ES-I3 (cell line): Measurements from ENCODE around the gene IL36RN.

Experiments
- H3K36me3 ChIP-seq: 2 replicates; pipeline ENCODE4 v1.6.1; 2013; ENCODE audit warnings: mild to moderate bottlenecking, low read length, control low read depth, moderate library complexity; ENCODE audit not compliant: insufficient read depth
- H3K4me1 ChIP-seq: 2 replicates; pipeline ENCODE4 v1.6.1; 2013; ENCODE audit warnings: mild to moderate bottlenecking, control low read depth, low read length; ENCODE audit not compliant: insufficient read depth
- H3K9ac ChIP-seq: 2 replicates; pipeline ENCODE4 v1.6.1; 2013; ENCODE audit warnings: low read depth, mild to moderate bottlenecking, low read length, moderate library complexity
- H3K9me3 ChIP-seq: 2 replicates; pipeline ENCODE4 v1.6.1; 2013; ENCODE audit warnings: mild to moderate bottlenecking, low read length, moderate library complexity; ENCODE audit not compliant: control insufficient read depth, insufficient read depth

Gene IL36RN

DNA sequence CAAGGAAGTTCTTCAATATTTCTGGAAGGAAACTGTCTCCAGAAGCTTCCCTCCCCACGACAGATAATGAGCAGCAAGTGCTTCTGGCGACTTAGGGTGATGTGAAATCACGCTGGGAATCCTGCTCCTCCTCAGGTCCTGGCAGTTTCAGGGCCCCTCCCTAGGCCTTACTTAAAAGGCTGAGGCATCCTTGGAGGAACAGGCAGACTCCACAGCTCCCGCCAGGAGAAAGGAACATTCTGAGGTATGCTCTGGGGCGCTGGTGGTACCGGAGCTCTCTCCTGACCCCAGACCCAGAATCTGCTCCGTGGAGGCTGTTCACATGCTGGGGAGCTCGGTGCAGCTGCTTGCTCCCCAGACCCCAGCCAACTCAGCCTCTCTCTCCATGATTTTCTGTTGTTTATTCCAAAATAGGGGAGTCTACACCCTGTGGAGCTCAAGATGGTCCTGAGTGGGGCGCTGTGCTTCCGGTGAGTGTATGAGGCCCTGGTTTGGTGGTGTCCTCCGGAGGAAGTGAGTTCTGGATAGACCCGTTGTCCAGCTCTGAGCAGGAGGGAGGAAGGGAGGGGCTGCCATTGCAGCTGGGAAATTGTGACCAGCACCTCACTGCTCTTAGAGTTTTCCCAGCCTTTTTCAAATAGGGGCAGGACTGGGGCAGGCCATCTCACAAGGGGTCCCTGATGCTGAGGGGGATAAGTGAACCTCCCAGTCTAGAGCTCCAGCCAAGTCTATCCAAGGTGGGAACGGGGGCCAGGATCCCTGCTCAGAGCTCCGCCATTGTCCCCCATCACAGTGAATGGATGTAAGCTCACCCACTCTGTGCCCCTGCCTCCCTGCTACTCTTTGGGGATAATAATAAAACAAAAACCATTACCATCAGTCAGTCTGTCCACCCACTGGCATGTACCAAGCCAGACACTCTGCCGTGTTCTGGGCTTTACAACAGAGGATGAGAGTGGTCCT lies at the start of gene IL36RN:
Gene IL36RN, plus strand, starts transcription at position 201 of the 963 bp plus-strand sequence. Its CDS starts 241 bp downstream, at position 442.
- H3K9ac ChIP-seq: no peak within 1 kb of the TSS
- H3K36me3 ChIP-seq: no peaks in the 10 kb centered on the region
- peaks cover 7% of the 10 kb centered on the region for H3K9me3 ChIP-seq
- H3K4me1 ChIP-seq: no peaks in the 10 kb centered on the region

DNA sequence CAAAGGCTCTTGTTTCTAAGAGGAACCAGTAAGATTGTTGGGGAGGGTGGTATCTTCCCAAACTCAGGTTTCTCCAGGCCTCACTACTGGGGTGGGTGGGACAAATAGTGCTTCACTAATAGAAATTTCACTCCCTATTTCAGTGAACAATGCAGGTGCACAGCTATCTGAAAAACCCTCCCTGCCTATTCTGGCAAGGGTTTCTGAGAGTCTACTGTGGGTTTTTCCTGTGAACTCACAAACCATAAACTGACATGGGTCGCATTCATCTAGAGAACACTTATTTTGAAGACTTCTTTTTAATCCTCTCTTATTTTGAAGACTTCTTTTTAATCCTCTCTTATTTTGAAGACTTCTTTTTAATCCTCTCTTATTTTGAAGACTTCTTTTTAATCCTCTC lies 49.4 kb upstream of the IL36RN start:
- no peaks in the 10 kb centered on the region for H3K9me3 ChIP-seq
- no peaks in the 10 kb centered on the region for H3K4me1 ChIP-seq
- no peak overlapping the region for H3K9ac ChIP-seq
- no peaks in the 10 kb centered on the region for H3K36me3 ChIP-seq

DNA sequence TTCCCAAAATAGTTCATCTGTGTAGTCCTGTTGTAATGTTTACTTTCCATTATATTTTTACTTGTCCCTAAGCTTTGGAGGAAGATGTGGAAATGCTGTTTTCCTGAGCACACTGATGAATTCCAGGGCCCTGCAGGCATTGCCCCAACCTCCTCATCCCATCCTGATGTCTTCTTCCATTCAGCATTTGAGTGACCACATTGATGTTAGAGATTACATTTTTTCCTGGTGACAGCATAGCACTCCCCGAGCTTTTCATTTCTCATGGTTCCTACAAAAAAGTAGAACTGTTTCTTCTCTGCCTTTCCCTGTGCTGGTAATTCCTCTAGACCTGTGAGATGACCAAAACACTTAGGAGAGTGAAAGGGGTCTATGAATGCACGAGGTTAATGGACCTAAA lies 48.9 kb upstream of the IL36RN start:
- no peaks in the 10 kb centered on the region for H3K4me1 ChIP-seq

DNA sequence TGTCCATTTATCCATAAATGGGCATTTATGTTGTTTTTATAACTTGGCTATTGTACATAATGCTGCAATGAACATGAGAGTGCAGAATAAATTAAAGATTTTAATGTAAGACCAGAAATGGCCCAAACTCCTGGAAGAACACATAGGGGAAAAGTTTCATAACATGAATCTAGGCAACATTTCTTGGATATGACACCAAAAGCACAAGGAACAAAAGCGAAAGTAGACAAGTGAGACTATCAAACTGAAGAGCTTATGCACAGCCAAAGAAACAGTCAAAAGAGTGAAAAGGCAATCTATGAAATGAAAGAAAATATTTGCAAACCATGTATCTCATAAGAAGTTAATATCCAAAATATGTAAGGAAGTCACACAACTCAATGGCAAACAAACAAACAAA lies 47.9 kb upstream of the IL36RN start:
- Histone ChIP-seq H3K36me3 (no peaks in the 10 kb centered on the region), H3K9me3 (no peaks in the 10 kb centered on the region), H3K9ac (no peak overlapping the region), H3K4me1 (no peaks in the 10 kb centered on the region)

More for the DNA sequence above, 48.9 kb upstream of the IL36RN start:
- Histone ChIP-seq H3K9ac (no peak overlapping the region), H3K9me3 (no peaks in the 10 kb centered on the region), H3K36me3 (no peaks in the 10 kb centered on the region)

DNA sequence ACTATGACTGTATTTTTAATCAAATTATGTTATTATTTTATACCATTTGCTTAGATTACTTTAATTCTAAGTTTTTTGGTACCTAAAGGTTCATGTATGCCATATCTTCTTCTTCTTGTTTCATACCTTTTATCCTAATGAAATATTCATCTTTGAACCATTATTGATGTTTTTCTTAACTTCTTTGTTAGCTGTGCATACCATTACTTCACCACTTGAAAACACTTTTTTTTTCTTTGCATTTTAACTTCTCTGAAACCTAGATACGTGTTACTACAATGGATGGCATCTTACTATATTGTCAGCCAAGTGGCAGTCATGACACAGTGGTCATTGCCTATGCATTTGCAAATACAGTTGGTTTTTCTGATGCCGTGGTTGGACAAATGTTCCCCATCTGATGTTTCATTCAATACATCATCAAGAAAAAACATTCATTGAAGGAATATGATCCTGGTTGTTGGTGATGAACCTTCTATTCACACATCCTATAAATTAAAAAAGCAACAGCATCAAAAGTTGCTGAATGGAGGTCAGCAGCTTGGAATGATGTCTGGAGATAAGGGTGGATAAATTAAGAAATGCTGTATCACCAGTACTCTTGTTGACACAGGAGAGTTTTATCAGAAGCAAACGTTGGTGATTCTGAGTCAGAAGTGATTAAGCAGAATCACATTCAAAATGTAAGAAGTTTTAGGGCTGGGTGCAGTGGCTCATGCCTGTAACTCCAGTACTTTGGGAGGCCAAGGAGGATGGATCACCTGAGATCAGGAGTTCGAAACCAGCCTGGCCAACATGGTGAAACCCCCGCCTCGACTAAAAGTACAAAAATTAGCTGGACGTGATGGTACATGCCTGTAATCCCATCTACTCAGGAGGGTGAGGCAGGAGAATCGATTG lies 46.3 kb upstream of the IL36RN start:
- Histone ChIP-seq H3K9me3 (no peaks in the 10 kb centered on the region), H3K4me1 (no peaks in the 10 kb centered on the region), H3K36me3 (no peaks in the 10 kb centered on the region), H3K9ac (no peak overlapping the region)

DNA sequence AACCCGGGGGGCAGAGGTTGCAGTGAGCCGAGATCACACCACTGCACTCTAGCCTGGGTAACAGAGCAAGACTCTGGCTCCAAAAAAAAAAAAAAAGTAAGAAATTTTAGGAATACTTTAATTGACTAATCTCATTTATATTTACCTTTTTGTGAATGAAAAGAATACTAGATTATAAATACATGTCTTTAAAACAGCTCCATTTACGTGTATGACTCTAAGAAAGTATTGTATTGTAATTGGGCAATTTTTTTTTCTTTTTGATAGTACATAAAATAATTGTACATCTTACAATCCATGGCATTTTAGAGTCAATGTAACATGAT lies 45.7 kb upstream of the IL36RN start:
- no peaks in the 10 kb centered on the region for H3K9me3 ChIP-seq
- no peaks in the 10 kb centered on the region for H3K36me3 ChIP-seq
- H3K4me1 ChIP-seq: no peaks in the 10 kb centered on the region
- H3K9ac ChIP-seq: no peak overlapping the region

DNA sequence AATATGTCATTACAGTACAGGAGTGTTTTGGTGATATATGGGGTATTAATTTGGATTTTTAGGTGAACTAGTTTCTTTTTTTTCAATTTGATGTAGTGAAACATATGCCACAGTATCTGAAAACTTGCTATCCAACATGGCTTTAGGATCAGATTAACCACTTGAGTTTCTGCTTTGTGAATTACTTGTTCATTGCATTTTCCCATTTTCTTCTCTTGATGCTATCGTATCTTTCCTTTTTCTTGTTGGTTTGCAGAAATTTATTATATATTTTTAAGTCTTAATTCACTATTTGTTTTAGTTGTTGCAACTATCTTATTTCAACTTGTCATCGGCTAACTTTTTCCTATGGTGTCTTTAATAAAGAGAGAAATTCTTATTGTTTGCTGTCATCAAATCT lies 44.9 kb upstream of the IL36RN start:
- Histone ChIP-seq H3K4me1 (no peaks in the 10 kb centered on the region), H3K9ac (no peak overlapping the region), H3K9me3 (no peaks in the 10 kb centered on the region; the same call in 1 of the 2 replicates), H3K36me3 (no peaks in the 10 kb centered on the region)

DNA sequence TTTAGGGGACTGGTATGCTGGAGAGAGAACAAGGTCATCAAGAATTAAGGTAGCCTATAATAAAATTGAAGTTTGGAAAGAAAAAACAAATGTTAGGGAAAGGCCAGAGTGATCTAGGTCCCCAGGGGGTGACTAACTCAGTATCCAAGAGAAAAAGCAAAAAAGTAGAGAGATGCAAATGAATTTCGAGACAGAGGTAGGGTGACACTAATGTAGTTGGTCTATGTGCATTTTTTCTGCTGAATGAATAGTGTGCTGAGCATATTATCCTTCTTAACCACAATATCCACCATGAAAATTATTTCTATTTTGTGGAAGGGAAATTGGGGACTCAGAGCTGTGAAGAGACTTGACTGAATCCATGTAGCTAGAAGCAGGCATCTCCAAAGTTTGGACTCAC lies 44.0 kb upstream of the IL36RN start:
- Histone ChIP-seq H3K4me1 (no peaks in the 10 kb centered on the region), H3K9me3 (no peaks in the 10 kb centered on the region; the same call in 1 of the 2 replicates), H3K36me3 (no peaks in the 10 kb centered on the region), H3K9ac (no peak overlapping the region)

DNA sequence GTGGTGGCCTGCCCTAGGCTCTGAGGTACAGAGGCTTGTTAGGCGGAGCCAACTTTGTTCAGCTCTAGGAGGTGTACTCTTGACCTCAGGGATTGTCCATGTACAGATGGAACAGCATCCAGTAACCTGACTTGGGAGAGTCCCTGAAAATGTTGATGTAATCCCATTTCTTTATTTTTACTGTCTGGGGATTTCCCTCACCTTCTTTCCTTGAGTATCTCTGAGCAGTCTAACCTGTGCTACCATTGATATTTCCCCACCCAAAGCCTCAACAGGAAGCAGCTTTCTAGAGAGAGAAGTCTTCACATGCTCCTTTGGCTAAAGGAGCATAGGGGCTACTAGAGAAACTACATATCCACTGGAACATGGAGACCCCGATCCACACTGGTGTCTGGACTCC lies 43.3 kb upstream of the IL36RN start:
- no peaks in the 10 kb centered on the region for H3K4me1 ChIP-seq
- no peaks in the 10 kb centered on the region; the same call in 1 of the 2 replicates for H3K9me3 ChIP-seq
- H3K9ac ChIP-seq: no peak overlapping the region
- H3K36me3 ChIP-seq: no peaks in the 10 kb centered on the region

DNA sequence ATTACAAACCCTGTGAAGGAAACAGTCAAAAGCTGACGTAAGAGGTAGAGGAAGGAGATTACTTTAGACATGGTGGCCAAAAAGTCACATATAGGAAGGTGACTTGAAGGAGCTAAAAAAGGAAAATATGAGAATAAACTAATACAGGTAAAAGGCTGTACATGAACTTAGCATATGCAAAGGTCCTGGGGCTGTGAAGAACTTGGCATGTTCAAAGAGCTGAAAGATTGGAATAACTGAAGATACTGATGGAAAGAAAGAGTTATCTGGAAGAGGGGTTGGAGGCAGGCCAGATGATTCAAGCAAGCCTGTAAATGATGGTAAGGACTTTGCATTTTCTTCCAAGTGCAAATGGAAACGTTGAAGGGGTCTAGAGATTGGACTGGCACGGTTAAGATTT lies 40.5 kb upstream of the IL36RN start:
- Histone ChIP-seq H3K36me3 (no peaks in the 10 kb centered on the region), H3K4me1 (no peaks in the 10 kb centered on the region), H3K9me3 (no peaks in the 10 kb centered on the region; the same call in 1 of the 2 replicates), H3K9ac (no peak overlapping the region)

DNA sequence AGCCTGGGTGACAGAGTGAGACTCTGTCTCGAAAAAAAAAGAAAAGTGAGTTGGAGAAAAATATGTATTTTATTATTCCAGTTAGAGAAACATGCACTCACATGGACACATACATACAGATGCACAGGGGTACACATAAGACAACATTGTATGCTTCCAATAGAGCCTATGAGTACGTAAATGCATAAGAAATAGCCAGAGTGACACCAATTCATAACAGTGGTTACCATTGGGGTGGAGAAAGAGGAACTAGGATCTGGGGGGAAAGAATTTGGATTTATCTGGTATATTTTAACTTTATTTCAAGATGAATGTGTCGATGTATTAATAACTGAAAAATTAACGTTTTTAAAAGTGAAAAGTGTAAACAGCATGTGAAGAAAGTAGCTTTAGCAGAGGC lies 37.7 kb upstream of the IL36RN start:
- Histone ChIP-seq H3K9me3 (no peaks in the 10 kb centered on the region; the same call in 1 of the 2 replicates), H3K9ac (no peak overlapping the region), H3K36me3 (no peaks in the 10 kb centered on the region), H3K4me1 (no peaks in the 10 kb centered on the region)

DNA sequence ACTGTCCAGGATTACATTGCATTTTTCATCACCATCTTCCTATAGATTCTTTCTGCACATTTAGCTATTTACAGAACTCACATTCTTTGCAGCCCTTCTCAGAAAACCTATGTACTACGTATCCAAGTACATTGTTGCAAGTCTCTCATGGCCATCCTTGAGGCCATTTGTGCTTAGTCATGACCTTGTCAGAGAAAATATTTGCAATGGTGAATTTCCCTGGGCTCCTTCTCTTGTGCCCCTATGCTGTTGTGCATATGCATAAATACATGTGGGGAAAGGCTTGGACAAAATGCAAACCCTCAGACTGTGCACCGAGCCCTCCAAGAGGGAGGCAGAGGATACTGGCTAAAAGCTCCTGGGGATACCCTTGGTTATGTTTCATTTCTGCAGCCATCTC lies 34.2 kb upstream of the IL36RN start:
- Histone ChIP-seq H3K9me3 (no peaks in the 10 kb centered on the region), H3K36me3 (no peaks in the 10 kb centered on the region), H3K4me1 (no peaks in the 10 kb centered on the region; the same call in 1 of the 2 replicates), H3K9ac (no peak overlapping the region)

DNA sequence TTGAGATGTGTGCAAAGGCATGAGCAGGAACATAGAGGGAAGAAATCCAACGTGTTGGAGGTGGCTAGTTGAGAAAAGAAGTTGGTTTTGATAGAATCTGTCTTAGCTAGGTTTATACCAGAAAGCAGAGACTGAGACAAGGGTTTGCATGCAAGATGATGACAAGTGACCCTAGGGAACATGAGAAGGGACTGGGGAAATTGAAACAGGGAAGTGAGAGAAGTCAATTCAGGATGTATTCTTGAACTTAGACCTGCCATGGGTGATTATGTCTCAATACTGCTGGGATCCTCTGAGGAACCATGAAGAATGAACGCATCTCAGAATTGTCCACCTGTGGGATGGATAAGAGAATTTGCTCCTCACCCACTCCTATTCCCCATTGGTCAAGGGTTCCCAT lies 33.3 kb upstream of the IL36RN start:
- no peaks in the 10 kb centered on the region for H3K9me3 ChIP-seq
- H3K9ac ChIP-seq: no peak overlapping the region
- H3K36me3 ChIP-seq: no peaks in the 10 kb centered on the region
- no peaks in the 10 kb centered on the region; the same call in 1 of the 2 replicates for H3K4me1 ChIP-seq

DNA sequence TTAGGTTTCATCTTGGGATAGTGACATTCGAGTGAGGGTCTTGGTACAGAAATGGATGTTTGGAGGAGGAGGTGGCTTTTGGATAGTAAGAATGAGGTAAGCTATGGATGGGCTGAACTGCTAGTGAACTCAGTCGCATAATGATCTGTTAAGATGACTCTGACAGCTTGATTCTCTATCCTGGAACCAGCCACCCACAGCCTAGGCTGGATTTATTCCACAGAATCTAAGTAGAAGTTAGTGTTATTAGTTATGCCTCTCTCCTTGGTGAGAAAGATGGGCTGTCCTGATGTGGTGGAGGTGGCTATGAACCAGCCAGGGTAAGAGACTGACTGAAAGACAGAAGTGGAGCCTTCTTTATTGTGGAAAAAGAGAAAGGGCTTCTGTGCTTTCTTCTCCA lies 31.3 kb upstream of the IL36RN start:
- no peaks in the 10 kb centered on the region; the same call in 1 of the 2 replicates for H3K4me1 ChIP-seq
- no peak overlapping the region for H3K9ac ChIP-seq
- H3K9me3 ChIP-seq: no peaks in the 10 kb centered on the region
- no peaks in the 10 kb centered on the region for H3K36me3 ChIP-seq
